HG03460 (cell line): Measurements from ENCODE around the gene PTPRT.
"Not testable (repeated sequence)": the region's sequence is repeated elsewhere in the genome, so short reads cannot be mapped to it uniquely, and the experiment has no call there.

Experiments
- ATAC-seq: cut with Tn5 transposase; IDR thresholded peaks from one replicate; pipeline ENCODE4 v1.9.1; 2021; ENCODE audit not compliant: unreplicated experiment

Gene PTPRT

DNA sequence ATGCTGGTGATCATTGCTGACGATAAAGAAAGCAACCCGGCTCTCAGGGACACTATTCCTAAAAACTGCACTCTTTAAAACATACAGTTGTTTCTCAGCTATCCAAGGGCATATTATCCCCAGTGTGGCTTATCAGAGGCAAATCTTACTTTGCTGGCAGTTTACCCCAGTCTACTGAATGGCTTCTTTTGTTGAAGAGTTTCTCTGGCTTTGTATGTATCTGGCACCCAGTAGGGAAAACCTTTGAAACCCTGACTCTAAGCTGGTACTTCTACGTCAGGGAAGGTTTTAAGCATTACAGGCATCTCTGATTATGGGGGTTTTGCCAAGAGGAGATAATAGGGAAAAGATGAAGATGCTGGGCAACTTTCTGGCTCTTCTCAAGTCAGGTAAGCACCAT lies 933.9 kb downstream of the PTPRT start:
- ATAC-seq: no peak

DNA sequence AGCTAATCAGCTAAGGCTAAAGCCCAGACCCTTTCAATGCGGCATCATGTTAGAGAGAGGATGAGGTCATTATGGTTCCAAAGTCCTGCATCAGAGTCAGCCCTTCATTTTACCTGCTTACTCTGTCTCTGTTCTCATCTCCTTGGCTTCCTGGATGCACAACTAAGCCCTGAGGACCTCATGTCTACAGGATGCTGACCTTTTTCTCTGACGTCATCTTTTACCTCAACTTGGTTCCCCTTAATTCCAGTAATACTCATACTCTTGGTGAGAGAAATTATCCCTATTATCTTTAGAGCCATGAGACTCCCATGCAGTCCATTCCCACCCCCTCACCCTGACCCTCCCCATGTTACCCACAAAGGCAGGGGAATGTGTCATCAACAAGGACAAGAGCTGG lies 935.0 kb downstream of the PTPRT start:
- ATAC-seq: no peak

DNA sequence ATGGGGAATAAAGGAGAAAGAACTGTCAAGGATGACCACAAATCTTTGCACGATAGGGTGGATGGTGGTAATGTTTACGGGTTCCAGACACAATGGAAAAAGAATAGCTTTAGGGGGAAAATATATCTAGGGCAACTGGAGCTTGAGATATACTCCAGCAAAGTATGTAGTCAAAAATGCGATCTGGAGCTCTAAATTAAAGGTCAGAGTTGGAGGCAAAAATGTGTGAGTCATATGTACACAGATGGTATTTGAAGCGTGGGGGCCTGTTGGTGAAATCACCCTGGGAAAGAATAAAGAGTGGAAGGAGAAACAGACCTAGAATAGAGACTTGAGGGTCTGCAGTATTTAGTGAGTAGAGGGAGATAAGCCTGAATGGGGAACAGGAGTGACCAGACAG lies 937.6 kb downstream of the PTPRT start:
- no peak for ATAC-seq

DNA sequence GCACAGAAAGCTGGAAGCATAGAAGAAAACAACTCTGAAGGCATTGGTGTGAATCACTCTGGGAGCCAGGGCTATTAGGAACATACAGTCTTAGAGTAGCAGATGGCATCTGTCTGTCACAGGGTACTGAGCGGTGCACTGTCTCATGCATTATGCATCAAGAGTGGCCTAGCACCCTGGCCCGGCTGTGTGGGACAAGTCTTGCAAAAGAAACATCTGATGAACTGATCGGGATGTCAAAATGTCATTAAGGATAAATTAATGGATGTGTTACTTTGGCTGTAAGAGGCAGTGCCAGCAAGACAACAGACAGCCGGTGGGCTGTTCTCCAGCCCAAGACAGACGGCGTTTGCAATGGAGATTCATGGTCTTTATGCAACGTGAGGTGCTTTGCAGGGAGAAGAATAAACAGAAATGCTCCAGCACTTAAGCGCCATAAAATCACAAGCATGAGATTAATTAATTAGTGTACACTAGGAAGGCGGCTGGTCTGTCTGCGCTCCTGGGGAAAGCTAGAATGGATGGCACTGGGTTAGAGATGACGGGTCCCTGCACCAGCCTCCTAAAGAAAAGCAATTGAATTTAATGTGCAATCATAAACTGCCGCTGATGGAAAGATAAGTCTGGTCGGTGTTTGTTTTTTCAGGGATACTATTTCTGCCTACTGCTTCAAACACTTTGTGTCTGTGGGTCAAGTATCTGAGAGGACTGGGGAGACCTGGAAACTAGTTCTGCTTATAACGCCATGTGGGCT lies 970.9 kb downstream of the PTPRT start:
- no peak for ATAC-seq

DNA sequence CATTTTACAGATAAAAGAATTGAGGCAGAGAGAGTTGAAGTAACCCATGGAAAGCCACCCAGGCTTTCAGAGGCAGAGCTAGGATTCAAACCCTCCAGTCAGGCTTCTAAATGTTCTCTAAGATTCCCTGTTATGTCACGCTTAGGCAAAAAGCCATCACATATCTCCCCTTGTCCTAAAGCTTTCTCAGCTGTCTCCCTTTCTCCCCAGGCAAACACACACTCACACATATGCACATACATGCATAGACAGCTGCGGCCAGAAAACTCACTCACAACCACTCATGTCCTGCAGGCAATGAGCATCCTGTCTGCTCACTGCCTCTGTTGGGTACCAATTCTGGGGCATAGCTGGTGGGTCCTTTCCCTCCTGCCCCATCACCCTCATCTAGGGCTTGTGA lies 975.6 kb downstream of the PTPRT start:
- no peak for ATAC-seq

DNA sequence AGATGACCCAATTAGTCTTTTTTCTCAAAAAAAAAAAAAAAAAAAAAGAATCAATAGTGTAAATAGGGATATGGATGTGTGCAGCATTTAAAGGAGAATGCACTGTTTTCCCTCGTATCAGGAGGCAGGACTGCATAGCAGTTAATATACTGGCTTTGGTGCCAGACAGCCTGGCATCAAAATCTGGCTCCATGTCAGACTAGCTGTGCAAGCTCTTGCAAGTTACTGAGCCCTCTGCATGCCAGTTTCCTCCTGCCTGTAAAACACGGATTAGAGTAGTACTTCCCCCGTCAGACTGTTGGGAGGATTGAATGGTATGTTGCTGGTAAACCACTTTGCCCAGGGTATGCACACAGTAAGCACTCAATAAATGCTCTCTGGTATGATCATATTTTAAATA lies 977.3 kb downstream of the PTPRT start:
- no peak for ATAC-seq

DNA sequence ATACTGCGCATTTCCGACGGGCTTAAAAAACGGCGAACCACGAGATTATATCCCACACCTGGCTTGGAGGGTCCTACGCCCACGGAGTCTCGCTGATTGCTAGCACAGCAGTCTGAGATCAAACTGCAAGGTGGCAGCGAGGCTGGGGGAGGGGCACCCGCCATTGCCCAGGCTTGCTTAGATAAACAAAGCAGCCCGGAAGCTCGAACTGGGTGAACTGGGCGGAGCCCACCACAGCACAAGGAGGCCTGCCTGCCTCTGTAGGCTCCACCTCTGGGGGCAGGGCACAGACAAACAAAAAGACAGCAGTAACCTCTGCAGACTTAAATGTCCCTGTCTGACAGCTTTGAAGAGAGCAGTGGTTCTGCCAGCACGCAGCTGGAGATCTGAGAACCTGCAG lies 983.1 kb downstream of the PTPRT start:
- not testable (repeated sequence) for ATAC-seq

DNA sequence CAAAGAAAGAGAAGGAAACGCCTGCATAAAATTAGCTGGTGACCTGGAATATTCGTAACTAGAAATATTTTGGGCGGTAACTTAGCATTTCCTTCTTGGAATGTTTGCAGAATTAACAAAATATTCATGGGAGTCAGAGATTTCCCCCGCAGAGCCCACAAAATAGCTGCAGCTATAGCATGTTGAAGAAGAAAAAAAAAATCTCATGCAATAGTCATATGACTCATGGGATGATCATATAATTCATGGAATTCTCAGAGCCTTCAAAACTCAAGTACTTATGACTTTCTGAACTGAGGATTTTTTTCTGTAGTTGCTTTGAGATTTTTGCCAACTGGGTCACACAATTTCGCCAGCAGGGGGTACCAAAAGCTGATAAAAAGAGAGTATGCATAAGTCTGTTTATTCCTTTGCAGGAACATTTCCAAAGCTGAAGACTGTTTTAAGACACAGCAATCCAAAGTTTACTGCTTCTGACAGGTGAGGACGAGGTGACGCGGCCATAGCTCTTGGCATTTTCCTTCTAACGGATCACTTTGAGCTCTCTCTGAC lies 985.5 kb downstream of the PTPRT start:
- no peak for ATAC-seq

DNA sequence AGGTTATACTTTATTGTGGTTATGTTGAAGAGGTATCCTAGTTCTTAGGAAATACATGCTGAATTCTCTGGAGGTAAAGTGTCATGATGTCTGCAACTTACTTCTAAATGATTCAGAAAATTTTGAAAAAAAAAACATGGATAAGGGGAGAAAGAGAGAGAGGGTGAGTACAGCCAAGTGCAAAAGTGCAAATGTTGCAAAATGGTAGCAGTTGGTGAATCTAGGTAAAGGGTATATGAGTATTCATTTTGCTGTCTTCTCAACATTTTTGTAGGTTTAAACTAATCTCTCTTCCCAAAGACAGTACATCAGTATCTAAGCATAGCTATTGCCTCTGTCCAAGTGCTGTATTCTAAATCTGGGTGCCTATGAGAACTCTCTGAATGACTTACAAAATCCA lies 992.1 kb downstream of the PTPRT start:
- no peak for ATAC-seq

DNA sequence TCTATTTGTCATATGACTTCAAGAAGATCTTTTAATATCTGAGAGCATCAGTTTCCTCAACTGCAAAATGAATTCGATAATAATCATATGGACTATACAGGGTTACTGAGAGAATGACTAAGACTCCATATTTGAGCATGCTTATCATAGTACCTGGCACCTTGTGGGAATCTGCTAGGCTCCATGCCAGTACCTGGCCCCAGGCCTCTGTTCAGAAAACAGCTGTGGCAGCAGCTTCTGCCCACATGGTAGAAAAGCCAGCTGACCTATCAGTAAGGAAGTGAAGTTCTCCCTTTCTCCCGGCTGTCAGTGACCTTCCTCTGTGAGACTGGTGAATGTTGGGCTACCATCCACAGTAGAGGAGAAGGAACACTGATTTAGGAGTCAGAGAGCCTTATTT lies 996.6 kb downstream of the PTPRT start:
- ATAC-seq: no peak

DNA sequence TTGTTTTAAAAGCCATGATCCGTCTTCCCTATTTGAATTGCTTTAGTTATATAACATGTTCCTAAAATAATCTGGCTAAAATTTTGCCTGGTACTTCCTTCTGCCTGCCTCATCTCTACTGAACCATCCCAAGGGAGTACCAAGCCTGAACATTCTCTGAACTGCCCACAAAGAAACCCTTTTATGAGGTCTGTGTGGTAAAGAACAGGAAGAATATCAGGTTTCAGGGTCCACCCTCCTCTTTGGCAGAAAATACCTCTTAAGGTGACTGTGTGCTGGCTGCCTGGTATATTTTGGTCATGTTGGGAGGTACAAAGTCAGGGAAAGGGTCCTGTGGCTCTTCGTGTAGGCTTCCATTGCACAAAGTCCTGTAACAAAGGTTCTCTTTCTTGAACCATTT lies 997.4 kb downstream of the PTPRT start:
- ATAC-seq: no peak

DNA sequence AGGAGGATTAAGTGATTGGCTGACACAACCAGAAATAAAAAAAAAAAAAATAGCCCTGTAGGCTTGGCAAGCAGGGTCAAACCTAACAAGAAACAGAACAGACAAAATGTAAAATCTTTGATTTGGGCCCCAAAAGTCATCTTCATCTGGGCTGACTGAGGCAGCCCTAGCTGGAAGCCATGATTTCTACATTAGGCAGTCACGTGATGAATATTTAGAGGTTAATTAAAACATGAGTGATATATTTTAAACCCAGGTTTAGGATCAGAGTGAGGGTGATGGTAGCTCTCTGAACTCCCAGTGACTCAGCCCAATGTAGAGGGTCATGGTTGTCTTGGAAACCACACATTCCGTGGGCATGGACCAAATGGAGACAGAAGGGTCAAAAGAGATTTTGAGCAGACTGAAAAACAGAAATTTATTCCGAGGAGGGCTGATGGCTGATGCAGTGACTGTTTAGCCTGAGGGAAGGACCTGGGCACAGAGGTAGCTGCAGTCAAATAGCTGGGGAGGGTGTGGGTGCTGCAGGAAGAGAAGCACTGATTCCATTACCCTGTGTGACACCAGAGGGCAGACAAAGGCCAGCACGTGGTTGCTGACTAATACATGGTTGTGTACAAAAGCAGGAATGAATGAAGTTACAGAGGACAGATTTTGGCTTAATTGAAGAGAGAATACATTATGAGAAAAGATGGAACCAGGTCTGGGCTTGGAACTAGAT lies 998.4 kb downstream of the PTPRT start:
- ATAC-seq: no peak

DNA sequence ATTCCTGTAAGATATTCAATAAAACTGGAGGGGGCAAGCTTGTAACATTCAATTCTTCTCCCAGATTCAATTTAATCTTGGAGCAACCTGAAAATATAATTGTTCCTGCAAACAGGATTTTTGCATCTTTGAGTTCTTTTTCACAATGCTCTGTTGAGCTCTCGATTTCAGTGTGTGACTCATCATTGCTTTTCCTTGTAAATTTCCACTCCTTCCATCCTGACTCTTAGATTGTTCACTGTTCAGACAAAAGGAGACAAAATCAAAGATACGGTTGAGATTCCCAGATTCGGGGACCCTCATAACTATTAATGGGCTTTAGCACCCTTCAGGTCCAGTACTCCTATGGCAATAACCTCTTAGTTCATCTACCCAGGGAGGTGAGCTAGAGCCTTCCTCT lies 999.6 kb downstream of the PTPRT start:
- no peak for ATAC-seq

DNA sequence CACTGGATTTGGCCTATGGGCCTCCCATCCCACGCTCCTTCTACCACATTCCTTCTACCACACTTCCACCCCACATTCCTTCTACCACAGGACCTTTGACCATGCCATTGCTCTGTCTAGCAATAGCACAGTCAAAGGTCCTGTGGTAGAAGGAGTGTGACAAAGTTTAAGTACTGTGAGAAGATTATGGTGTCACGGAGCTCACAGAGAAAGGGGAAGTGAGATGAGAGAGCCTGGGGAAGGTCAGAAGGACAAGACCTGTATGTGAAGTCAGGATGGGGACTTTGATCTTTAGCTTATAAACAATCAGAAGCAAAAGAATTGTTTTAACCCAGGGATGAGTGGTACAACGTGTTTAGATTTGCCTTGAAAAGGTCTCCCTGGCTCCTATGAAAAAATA lies 1003.4 kb downstream of the PTPRT start:
- ATAC-seq: no peak

DNA sequence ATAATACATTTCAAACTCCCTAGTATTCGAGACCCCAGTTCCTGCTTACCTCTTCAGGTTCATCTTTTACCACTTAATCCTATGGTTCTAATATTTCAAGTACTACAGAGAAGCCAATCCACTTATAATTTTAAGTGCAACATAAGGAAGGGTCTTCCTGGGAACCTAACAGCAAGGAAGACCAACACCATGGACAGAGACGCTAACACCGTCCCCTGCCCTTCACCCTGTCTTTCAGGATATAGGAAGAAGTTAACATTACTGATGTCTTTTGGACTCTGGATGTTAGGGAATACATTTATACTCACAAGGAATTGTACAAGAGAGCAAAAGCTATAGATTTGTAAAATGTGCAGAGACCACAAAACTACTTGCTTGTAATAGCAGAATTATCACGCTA lies 1006.6 kb downstream of the PTPRT start:
- no peak for ATAC-seq

DNA sequence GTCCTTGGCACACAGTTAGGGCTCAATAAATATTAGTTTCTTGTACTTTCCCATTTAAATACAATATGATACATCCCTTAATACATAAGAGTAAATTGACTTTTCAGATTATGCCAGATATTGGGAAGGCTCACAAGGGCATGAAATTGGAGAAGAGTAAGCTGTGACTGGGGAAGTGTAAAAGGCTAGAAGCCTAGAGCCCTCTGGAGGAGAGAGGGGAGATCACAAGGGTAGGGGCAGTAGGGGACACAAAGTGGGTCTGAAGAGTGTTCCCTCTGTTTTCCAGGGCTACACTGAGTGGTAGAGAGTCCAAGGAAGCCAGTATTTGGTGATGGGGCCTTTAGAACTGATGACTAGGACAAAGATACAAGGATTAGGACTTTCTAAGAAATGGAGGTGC lies 1008.6 kb downstream of the PTPRT start:
- ATAC-seq: no peak

DNA sequence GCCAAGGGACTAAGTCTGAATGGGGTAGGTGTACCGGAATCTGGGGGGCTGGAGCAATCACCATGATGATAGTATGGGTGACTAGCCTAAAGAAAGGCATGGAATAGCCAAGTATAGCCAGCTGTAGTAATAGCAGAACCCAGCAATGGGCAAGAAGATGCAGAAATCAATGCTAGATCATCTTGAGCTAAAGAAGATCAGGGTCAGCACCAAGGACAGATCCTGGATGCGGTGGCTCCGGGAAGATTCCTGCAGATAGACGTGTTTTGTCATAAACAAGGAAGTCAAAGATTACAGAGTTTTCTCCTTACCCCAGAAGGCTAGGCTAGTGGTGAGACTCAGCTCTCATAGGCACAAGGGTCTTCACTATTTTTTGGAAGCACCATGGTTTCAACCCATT lies 1009.9 kb downstream of the PTPRT start:
- ATAC-seq: no peak

DNA sequence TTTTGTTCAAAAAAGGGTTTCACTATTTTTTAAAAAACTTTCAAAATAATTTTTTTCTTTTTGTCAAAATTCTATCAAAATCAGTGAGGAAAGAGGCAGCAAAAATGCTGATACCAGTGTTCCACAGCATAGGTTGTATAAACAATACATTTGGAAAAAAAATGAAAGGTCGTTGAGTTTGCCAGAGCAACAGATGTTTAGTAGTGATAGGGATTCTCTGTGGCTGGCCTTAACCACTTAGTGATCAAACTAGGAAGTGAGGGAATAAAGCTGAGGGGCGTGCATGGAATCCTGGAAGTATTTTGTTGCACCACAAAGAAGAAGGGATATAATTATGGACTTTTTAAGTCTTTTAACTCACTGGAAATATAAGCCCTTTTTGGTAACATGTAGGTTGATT lies 1016.3 kb downstream of the PTPRT start:
- ATAC-seq: no peak

DNA sequence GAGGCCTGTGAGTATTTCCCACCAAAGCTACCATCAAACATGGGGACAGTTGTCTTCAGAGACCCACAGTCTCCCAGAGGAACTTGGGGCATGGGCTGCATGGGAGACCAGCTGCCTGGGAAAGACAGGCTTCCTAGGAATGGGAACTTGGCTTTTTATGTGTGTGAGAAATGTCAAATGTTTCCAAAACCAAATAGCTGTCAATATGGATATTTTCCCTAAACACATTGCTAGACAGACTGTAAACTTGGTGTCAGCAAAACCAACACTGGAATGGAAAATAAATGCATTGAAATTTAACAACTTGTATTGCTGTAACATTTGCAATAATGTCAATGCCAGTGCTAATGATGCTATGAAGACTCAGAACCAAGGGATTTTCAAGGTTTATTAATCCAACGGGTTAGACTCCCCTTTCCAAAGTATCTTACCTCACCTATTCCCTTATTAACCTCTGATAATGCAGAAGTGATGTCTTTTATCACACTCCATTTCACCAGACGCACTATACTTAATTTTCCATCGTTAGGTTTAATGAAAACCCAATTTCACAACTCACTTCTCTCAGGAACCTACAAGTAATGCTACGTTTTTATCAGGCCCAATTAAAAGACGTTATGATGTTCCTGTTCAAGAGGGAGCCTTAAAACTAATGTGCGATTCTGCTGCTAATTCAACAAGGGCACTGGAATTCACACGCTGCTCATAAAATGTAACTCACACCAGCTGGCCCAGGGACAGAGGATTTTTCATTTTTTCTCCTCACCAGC lies 1025.4 kb downstream of the PTPRT start:
- no peak for ATAC-seq

DNA sequence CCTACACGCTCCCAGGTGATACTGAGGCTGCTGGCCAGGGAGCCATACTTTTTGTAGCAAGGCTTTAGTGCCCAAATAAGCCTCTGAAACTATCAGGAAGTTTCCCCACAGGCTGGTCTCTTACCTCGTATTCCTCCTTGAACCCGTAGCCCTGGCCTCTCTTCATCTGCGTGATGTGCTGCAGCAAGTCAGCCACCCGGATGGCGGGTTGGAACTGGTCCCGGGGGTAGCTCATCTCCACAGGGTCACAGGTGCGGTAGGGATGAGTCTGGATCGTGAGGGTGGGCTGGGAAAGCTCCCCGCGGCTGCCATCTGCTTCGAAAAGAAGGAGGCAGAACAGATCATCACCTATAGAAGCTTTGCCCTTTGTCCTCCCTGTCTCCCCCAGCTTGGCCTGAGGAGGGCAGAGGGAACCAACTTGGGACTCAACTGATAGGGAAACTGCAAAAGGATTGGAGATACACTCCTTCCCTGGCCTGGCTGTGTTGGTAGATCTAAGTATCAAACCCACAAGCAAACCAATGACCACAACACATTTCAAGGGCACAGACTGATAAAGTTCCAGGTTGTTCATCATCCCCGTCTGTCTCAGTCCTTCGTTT lies 1028.4 kb downstream of the PTPRT start:
- no peak for ATAC-seq

DNA sequence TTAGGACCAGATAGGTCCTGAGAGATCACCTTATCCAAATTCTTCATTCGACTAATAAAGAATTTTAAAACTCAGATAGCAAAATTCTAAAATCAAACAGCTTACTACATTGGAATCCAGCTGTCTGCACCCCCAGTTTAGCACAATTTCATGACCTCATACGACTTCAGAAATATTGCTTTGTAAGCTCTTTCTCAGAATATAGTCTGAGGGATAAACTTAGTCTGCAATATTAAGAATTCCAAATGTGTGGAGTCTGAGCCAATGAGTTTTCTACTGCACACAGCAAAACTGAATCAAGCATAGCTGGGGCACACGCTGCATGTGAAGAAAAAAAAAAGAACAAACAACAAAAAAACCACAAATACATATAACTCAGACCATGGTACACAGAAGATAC lies 1029.9 kb downstream of the PTPRT start:
- ATAC-seq: no peak
